ENCODE measurements around the gene ACTN1.

DNA sequence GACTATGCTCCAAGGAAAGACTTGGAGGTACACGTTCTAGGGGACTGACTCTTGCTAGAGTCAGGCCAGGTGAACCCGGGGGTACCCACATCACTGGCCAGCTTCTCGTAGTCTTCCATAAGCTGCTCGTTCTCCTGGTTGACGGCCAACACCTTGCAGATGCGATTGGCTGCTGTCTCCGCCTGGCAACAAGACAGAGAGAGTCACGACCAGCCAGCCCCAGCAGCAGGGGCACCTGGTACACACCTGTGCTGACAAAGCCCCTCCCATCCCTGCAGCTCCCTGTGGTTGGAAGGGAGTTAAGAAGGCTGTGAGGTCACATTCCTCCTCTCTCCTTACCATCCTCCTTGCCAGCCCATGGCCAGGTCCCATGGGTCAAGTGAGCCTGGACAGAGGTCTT is 85.5 kb downstream of the ACTN1 start:
- no peak for TF ChIP-seq NFRKB (IDR thresholded peaks at IDR 0.05)
- TF ChIP-seq ARNT (IDR thresholded peaks at IDR 0.05), result no peak
- no peak for TF ChIP-seq FOXM1 (IDR thresholded peaks at IDR 0.05; ENCODE audit: borderline replicate concordance)
- TF ChIP-seq ZNF384 (IDR thresholded peaks at IDR 0.05), result no peak
- no peak for TF ChIP-seq LEF1 (IDR thresholded peaks at IDR 0.05; ENCODE audit: borderline replicate concordance)
- TF ChIP-seq L3MBTL2 (conservative IDR thresholded peaks at IDR 0.05), result no peak
